HCT116 (cell line): ENCODE measurements around the gene SSX2IP. TPM values are rescaled to one million over a fixed set of nuclear protein-coding genes. Genes with fewer than 3 reads are reported as not detected.

ENCODE experiments used
- ATAC-seq: fragments of 200-7000 bp; cut with Tn5 transposase; 2 replicates; pipeline ENCODE4 v1.9.1; 2020; ENCODE audit warnings: mild to moderate bottlenecking, moderate library complexity
- BruUV-seq: library from RNA; stranded (reverse); fragments of 400-500 nt; replicated peaks from 2 replicates; lab custom pipeline; 2021; lab: Mats Ljungman, UMichigan
- CTCF ChIA-PET: fragments of 300-600 bp; sonication (Branson Sonifier 250); formaldehyde crosslinking; loops from one replicate; lab custom pipeline; 2021; ENCODE audit warnings: antibody characterized with exemption; lab: Charles Lee
- POLR2A ChIA-PET: fragments of 300-600, 350-600 bp; sonication (Branson Sonifier 250); formaldehyde crosslinking; loops from one replicate; lab custom pipeline; 2021; ENCODE audit warnings: antibody characterized with exemption; lab: Charles Lee
- RAD21 ChIA-PET, 2 experiments: fragments of 300-600 bp; sonication (Branson Sonifier 250); formaldehyde crosslinking; loops; one replicate each; lab custom pipeline; 2023; ENCODE audit warnings: low total read pairs in 2 of 2; ENCODE audit not compliant: uncharacterized antibody in 2 of 2, unreplicated experiment in 2 of 2, low non-redundant PET in 1 of 2; lab: Charles Lee
- DNase-seq: peaks from one replicate; pipeline ENCODE4 v3.0.0-alpha.2; 2010; ENCODE audit warnings: low read depth, low spot score
- H2AFZ ChIP-seq: fragments of 200-600 bp; shearing (Covaris generic), sonication (generic); 2 replicates; pipeline ENCODE4 v1.6.1; 2017; ENCODE audit warnings: low read depth, mixed run types, mixed read lengths, antibody characterized with exemption, low read length; ENCODE audit not compliant: poor library complexity, severe bottlenecking
- H3K27ac ChIP-seq: 2 replicates; pipeline ENCODE4 v1.5.1; 2012; ENCODE audit warnings: low read depth, low read length
- H3K27me3 ChIP-seq: fragments of 200-600 bp; sonication (generic); 2 replicates; pipeline ENCODE4 v1.6.1; 2016; ENCODE audit warnings: mixed run types, low read length, mixed read lengths; ENCODE audit not compliant: insufficient read depth
- H3K36me3 ChIP-seq, 2 experiments: fragments of 200-500 bp in 1 of 2; fragments of 200-600 bp in 1 of 2; sonication (Bioruptor generic) in 1 of 2; sonication (generic) in 1 of 2; 2 replicates each; pipeline versions ENCODE4 v1.5.1 to v1.6.1; 2014 to 2016; ENCODE audit warnings: low read length in 2 of 2, inconsistent platforms in 1 of 2, mixed read lengths in 1 of 2, mixed run types in 1 of 2; ENCODE audit not compliant: insufficient read depth in 2 of 2, control insufficient read depth in 1 of 2
- H3K4me1 ChIP-seq, 2 experiments: fragments of 200-600 bp in 1 of 2; sonication (generic) in 1 of 2; 2 replicates each; pipeline versions ENCODE4 v1.5.1 to v1.6.1; 2012 to 2017; ENCODE audit warnings: low read length in 2 of 2, inconsistent platforms in 1 of 2, mild to moderate bottlenecking in 1 of 2, mixed read lengths in 1 of 2, mixed run types in 1 of 2, moderate library complexity in 1 of 2; ENCODE audit not compliant: insufficient read depth in 2 of 2, control insufficient read depth in 1 of 2
- H3K4me2 ChIP-seq: fragments of 200-600 bp; sonication (generic); 2 replicates; pipeline ENCODE4 v1.6.1; 2017; ENCODE audit warnings: mixed run types, low read length, mixed read lengths
- H3K4me3 ChIP-seq, 2 experiments: fragments of 200-600 bp in 1 of 2; sonication (generic) in 1 of 2; replicated peaks in 1 of 2; 2 replicates each; pipeline ENCODE4 v1.5.1; 2011 to 2016; ENCODE audit warnings: low read length in 2 of 2, control low read depth in 1 of 2, low read depth in 1 of 2, mild to moderate bottlenecking in 1 of 2, mixed read lengths in 1 of 2, mixed run types in 1 of 2
- H3K79me2 ChIP-seq: fragments of 200-600 bp; sonication (generic); 2 replicates; pipeline ENCODE4 v1.6.1; 2017; ENCODE audit warnings: mild to moderate bottlenecking, mixed run types, low read length, moderate library complexity, mixed read lengths; ENCODE audit not compliant: insufficient read depth
- H3K9ac ChIP-seq: fragments of 200-600 bp; sonication (generic); 2 replicates; pipeline ENCODE4 v1.6.1; 2016; ENCODE audit warnings: low read length, mixed read lengths
- H3K9me2 ChIP-seq: fragments of 200-600 bp; sonication (generic), shearing (Covaris generic); 2 replicates; pipeline ENCODE4 v1.6.1; 2017; ENCODE audit warnings: mixed run types, mild to moderate bottlenecking, moderate library complexity; ENCODE audit not compliant: insufficient read depth
- H3K9me3 ChIP-seq, 2 experiments: fragments of 200-500 bp in 1 of 2; fragments of 200-600 bp in 1 of 2; sonication (Bioruptor generic) in 1 of 2; sonication (generic) in 1 of 2; 2 replicates each; pipeline ENCODE4 v1.6.1; 2014 to 2017; ENCODE audit warnings: low read length in 2 of 2, mixed read lengths in 2 of 2, inconsistent platforms in 1 of 2, low read depth in 1 of 2, mild to moderate bottlenecking in 1 of 2, mixed run types in 1 of 2, moderate library complexity in 1 of 2; ENCODE audit not compliant: control insufficient read depth in 1 of 2, insufficient read depth in 1 of 2
- H4K20me1 ChIP-seq: fragments of 200-600 bp; sonication (generic), shearing (Covaris generic); 2 replicates; pipeline ENCODE4 v1.6.1; 2017; ENCODE audit warnings: mixed run types, mild to moderate bottlenecking, moderate library complexity; ENCODE audit not compliant: insufficient read depth
- CBX3 ChIP-seq: IDR thresholded peaks from 2 replicates; pipeline ENCODE4 v1.6.1; 2012; ENCODE audit warnings: low read depth
- CEBPB ChIP-seq: IDR thresholded peaks from 2 replicates; pipeline ENCODE4 v1.6.1; 2012; ENCODE audit warnings: low read depth
- ELF1 ChIP-seq: IDR thresholded peaks from 2 replicates; pipeline ENCODE4 v1.6.1; 2012; ENCODE audit warnings: low read depth, borderline replicate concordance
- FOSL1 ChIP-seq: IDR thresholded peaks from 2 replicates; pipeline ENCODE4 v1.6.1; 2012; ENCODE audit warnings: low read depth
- JUND ChIP-seq: IDR thresholded peaks from 2 replicates; pipeline ENCODE4 v1.6.1; 2012
- POLR2AphosphoS5 ChIP-seq: IDR thresholded peaks from 2 replicates; pipeline ENCODE4 v1.6.1; 2011; ENCODE audit warnings: mild to moderate bottlenecking, low read depth, low read length, moderate library complexity
- RAD21 ChIP-seq: IDR thresholded peaks from 2 replicates; pipeline ENCODE4 v1.6.1; 2012; ENCODE audit warnings: low read depth, mild to moderate bottlenecking
- SIN3A ChIP-seq: IDR thresholded peaks from 2 replicates; pipeline ENCODE4 v1.6.1; 2012; ENCODE audit warnings: low read depth
- SP1 ChIP-seq: IDR thresholded peaks from 2 replicates; pipeline ENCODE4 v1.6.1; 2012; ENCODE audit warnings: low read depth
- SRF ChIP-seq: IDR thresholded peaks from 2 replicates; pipeline ENCODE4 v1.6.1; 2012; ENCODE audit warnings: low read depth
- YY1 ChIP-seq: IDR thresholded peaks from 2 replicates; pipeline ENCODE4 v1.6.1; 2011; ENCODE audit warnings: low read length, low read depth, moderate library complexity, mild to moderate bottlenecking; ENCODE audit not compliant: insufficient replicate concordance; ENCODE audit errors: extremely low read depth
- ZNF274 ChIP-seq: fragments of 200-500 bp; sonication (Bioruptor generic); IDR thresholded peaks from 2 replicates; pipeline ENCODE4 v1.6.1; 2014; ENCODE audit warnings: mild to moderate bottlenecking, low read depth, low read length, inconsistent platforms
- intact Hi-C: fragments of 100-400 bp; cut with micrococcal nuclease; formaldehyde crosslinking; loops from 2 replicates; pipeline ENCODE4 v1.10.0; 2022
- total RNA-seq: library from RNA; stranded (reverse); gene quantifications from one replicate; pipeline ENCODE4 v1.2.1, GENCODE V29; 2021; ENCODE audit not compliant: unreplicated experiment
- TF ChIP-seq, protein P1 (sequence below): IDR thresholded peaks from 2 replicates; pipeline ENCODE4 v1.6.1; 2012; ENCODE audit warnings: low read depth
- TF ChIP-seq, protein P2 (sequence below): IDR thresholded peaks from 2 replicates; pipeline ENCODE4 v1.6.1; 2012
- TF ChIP-seq, protein P3 (sequence below): IDR thresholded peaks from 2 replicates; pipeline ENCODE4 v1.6.1; 2012
- TF ChIP-seq, protein P4 (sequence below): IDR thresholded peaks from 2 replicates; pipeline ENCODE4 v1.6.1; 2011; ENCODE audit warnings: mild to moderate bottlenecking, low read length, moderate library complexity; ENCODE audit not compliant: insufficient replicate concordance; ENCODE audit errors: extremely low read depth

SSX2IP gene
- total RNA-seq, 1 experiment from 2014 or later: 51.5 TPM

DNA sequence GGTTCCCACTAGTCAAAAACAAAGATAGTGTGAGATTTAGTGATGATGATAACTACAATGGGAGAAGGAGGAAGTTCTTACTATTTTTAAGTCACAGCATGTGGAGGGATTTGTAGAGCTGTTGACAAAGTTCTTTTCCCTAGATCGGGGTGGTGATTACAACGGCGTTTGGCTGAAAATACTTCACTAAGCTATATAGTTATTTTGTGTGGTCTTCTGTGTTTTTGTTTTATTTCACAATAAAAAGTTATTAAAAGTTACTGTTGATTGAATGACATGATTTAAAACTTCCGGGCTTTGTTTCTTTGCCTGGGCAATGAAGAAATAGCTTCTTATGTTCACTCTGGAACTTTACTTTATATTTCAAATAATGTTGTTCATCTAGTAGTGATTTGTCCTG is 47.3 kb upstream of the SSX2IP start:
- Histone ChIP-seq H3K27me3 (no peaks in the 10 kb centered on the region), H3K4me2 (no peak overlapping the region), H3K27ac (no peak overlapping the region), H3K4me3 (no peak overlapping the region), H2AFZ (no peak overlapping the region)
- BruUV-seq: no TSS peak
- RAD21 ChIA-PET: no interaction called here
- TF ChIP-seq POLR2AphosphoS5 (no peak), RAD21 (no peak), SP1 (no peak), CEBPB (no peak), ELF1 (no peak), FOSL1 (no peak), YY1 (no peak), SRF (no peak), JUND (no peak), SIN3A (no peak), ZNF274 (no peak), CBX3 (no peak)
- TF ChIP-seq, protein P1, sequence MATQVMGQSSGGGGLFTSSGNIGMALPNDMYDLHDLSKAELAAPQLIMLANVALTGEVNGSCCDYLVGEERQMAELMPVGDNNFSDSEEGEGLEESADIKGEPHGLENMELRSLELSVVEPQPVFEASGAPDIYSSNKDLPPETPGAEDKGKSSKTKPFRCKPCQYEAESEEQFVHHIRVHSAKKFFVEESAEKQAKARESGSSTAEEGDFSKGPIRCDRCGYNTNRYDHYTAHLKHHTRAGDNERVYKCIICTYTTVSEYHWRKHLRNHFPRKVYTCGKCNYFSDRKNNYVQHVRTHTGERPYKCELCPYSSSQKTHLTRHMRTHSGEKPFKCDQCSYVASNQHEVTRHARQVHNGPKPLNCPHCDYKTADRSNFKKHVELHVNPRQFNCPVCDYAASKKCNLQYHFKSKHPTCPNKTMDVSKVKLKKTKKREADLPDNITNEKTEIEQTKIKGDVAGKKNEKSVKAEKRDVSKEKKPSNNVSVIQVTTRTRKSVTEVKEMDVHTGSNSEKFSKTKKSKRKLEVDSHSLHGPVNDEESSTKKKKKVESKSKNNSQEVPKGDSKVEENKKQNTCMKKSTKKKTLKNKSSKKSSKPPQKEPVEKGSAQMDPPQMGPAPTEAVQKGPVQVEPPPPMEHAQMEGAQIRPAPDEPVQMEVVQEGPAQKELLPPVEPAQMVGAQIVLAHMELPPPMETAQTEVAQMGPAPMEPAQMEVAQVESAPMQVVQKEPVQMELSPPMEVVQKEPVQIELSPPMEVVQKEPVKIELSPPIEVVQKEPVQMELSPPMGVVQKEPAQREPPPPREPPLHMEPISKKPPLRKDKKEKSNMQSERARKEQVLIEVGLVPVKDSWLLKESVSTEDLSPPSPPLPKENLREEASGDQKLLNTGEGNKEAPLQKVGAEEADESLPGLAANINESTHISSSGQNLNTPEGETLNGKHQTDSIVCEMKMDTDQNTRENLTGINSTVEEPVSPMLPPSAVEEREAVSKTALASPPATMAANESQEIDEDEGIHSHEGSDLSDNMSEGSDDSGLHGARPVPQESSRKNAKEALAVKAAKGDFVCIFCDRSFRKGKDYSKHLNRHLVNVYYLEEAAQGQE: no peak
- TF ChIP-seq, protein P2, sequence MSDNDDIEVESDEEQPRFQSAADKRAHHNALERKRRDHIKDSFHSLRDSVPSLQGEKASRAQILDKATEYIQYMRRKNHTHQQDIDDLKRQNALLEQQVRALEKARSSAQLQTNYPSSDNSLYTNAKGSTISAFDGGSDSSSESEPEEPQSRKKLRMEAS: no peak
- TF ChIP-seq, protein P3, sequence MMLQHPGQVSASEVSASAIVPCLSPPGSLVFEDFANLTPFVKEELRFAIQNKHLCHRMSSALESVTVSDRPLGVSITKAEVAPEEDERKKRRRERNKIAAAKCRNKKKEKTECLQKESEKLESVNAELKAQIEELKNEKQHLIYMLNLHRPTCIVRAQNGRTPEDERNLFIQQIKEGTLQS: no peak
- TF ChIP-seq, protein P4, sequence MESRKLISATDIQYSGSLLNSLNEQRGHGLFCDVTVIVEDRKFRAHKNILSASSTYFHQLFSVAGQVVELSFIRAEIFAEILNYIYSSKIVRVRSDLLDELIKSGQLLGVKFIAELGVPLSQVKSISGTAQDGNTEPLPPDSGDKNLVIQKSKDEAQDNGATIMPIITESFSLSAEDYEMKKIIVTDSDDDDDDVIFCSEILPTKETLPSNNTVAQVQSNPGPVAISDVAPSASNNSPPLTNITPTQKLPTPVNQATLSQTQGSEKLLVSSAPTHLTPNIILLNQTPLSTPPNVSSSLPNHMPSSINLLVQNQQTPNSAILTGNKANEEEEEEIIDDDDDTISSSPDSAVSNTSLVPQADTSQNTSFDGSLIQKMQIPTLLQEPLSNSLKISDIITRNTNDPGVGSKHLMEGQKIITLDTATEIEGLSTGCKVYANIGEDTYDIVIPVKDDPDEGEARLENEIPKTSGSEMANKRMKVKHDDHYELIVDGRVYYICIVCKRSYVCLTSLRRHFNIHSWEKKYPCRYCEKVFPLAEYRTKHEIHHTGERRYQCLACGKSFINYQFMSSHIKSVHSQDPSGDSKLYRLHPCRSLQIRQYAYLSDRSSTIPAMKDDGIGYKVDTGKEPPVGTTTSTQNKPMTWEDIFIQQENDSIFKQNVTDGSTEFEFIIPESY: no peak
- TF ChIP-seq, all 23 proteins: peak for 0
- Histone ChIP-seq H3K36me3 (no peaks in the 10 kb centered on the region), H3K9me2 (no peaks in the 10 kb centered on the region), H4K20me1 (no peaks in the 10 kb centered on the region), H3K9ac (no peak overlapping the region), H3K4me1 (peaks cover 0 to 3% of the 10 kb centered on the region in 2 experiments; a peak in 2 of 4 replicates), H3K79me2 (no peaks in the 10 kb centered on the region), H3K9me3 (no peaks in the 10 kb centered on the region)
- DNase-seq (no peak), ATAC-seq (no peak)
- ChIA-PET CTCF (interaction anchor here (1.3 kb wide), 1 partner anchor 13 kb away, joined by 4 read pairs; no protein-coding TSS in a partner anchor), POLR2A (no interaction called here)
- intact Hi-C loops: no loop called here
